Measurements from ENCODE around the gene CACNG5. TPM values are rescaled to one million over a fixed set of nuclear protein-coding genes. Genes with fewer than 3 reads are reported as not detected.

CACNG5 gene
- total and polyA plus RNA-seq, 2 experiments from 2014 or later: 1.8 to 3.3 TPM

DNA sequence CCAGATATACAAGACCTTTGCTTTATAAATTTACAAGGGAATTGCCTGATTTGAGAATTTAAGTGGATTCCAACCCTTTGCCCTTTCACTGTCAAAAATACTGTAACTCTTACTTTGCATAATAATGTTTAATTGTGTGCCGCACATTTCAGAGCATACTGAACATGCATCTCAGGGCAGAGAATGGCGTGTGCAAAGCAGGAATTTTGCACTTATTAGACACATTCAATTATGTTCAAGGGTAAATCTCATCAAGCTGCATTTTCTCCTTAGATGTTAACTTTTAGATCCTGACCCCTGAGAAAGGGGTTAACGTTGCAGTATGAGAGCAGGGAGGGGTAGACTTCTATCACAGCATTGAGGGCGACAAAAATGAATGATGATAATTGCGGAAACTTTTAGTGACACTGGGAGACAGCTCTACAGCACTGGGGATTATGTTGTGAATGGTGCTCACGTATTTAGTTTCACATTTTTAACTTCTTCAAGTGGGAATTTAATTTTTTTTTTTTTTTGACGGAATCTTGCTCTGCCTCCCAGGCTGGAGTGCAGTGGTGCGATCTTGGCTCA is 75.0 kb downstream of the CACNG5 start:
- no peaks in the 10 kb centered on the region; the same call in 2 of the 3 replicates for H3K4me1 Mint-ChIP-seq
- no peaks in the 10 kb centered on the region; the same call in 2 of the 3 replicates for H3K9me3 Mint-ChIP-seq
- Histone ChIP-seq H3F3A (replicated peaks; ENCODE audit: low read depth) (no peaks in the 10 kb centered on the region), H4K20me1 (replicated peaks; ENCODE audit: insufficient read depth) (no peaks in the 10 kb centered on the region), H3K4me1 (ENCODE audit: insufficient read depth) (no peaks in the 10 kb centered on the region), H3K27ac (ENCODE audit: low read depth) (no peak overlapping the region), H3K4me3 (no peak overlapping the region), H2AFZ (no peak overlapping the region), H3K27me3 (ENCODE audit: insufficient read depth) (no peaks in the 10 kb centered on the region), H3K79me2 (replicated peaks; ENCODE audit: insufficient read depth) (no peaks in the 10 kb centered on the region), H3K9me2 (ENCODE audit: insufficient read depth) (peaks cover 6% of the 10 kb centered on the region; the same call in 1 of the 2 replicates), H3K36me3 (ENCODE audit: insufficient read depth) (no peaks in the 10 kb centered on the region), H3K4me2 (no peak overlapping the region)
- H3K27me3 Mint-ChIP-seq (ENCODE audit: insufficient read depth, low read depth, poor library complexity): peaks cover 18% of the 10 kb centered on the region
- no peak for ATAC-seq
- DNase-seq (ENCODE audit: low spot score): no peak
- no peaks in the 10 kb centered on the region for H3K36me3 Mint-ChIP-seq (ENCODE audit: low read depth)
- H3K27ac Mint-ChIP-seq: no peak overlapping the region; the same call in 1 of the 2 replicates
- TF ChIP-seq ZNF331 (CRISPR knock-in tag; IDR thresholded peaks at IDR 0.05; ENCODE audit: low read depth) (no peak), NANOG (IDR thresholded peaks at IDR 0.05; ENCODE audit: borderline replicate concordance) (no peak), EZH2phosphoT487 (IDR thresholded peaks at IDR 0.05; ENCODE audit: unreplicated experiment) (no peak), JUNB (IDR thresholded peaks at IDR 0.05; ENCODE audit: unreplicated experiment) (no peak), CREB1 (CRISPR knock-in tag; IDR thresholded peaks at IDR 0.05; ENCODE audit: low read depth) (no peak), STAT1 (IDR thresholded peaks at IDR 0.05; ENCODE audit: unreplicated experiment) (no peak), EZH2 (IDR thresholded peaks at IDR 0.05; ENCODE audit: low read depth, unreplicated experiment) (no peak), ZNF114 (CRISPR knock-in tag; IDR thresholded peaks at IDR 0.05) (no peak), POLR2AphosphoS5 (IDR thresholded peaks at IDR 0.05; ENCODE audit: low read depth) (no peak)
- TF ChIP-seq, protein P1, sequence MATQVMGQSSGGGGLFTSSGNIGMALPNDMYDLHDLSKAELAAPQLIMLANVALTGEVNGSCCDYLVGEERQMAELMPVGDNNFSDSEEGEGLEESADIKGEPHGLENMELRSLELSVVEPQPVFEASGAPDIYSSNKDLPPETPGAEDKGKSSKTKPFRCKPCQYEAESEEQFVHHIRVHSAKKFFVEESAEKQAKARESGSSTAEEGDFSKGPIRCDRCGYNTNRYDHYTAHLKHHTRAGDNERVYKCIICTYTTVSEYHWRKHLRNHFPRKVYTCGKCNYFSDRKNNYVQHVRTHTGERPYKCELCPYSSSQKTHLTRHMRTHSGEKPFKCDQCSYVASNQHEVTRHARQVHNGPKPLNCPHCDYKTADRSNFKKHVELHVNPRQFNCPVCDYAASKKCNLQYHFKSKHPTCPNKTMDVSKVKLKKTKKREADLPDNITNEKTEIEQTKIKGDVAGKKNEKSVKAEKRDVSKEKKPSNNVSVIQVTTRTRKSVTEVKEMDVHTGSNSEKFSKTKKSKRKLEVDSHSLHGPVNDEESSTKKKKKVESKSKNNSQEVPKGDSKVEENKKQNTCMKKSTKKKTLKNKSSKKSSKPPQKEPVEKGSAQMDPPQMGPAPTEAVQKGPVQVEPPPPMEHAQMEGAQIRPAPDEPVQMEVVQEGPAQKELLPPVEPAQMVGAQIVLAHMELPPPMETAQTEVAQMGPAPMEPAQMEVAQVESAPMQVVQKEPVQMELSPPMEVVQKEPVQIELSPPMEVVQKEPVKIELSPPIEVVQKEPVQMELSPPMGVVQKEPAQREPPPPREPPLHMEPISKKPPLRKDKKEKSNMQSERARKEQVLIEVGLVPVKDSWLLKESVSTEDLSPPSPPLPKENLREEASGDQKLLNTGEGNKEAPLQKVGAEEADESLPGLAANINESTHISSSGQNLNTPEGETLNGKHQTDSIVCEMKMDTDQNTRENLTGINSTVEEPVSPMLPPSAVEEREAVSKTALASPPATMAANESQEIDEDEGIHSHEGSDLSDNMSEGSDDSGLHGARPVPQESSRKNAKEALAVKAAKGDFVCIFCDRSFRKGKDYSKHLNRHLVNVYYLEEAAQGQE (IDR thresholded peaks at IDR 0.05; ENCODE audit: unreplicated experiment): no peak
- TF ChIP-seq, protein P2, sequence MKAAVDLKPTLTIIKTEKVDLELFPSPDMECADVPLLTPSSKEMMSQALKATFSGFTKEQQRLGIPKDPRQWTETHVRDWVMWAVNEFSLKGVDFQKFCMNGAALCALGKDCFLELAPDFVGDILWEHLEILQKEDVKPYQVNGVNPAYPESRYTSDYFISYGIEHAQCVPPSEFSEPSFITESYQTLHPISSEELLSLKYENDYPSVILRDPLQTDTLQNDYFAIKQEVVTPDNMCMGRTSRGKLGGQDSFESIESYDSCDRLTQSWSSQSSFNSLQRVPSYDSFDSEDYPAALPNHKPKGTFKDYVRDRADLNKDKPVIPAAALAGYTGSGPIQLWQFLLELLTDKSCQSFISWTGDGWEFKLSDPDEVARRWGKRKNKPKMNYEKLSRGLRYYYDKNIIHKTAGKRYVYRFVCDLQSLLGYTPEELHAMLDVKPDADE (IDR thresholded peaks at IDR 0.05): no peak
- H3K4me3 Mint-ChIP-seq: no peak overlapping the region

Measured in GM23338 (cell line).